CD4-positive, alpha-beta T cell treated with Interleukin-17A for 4 hours (primary cell): ENCODE measurements around the gene PLA2G6.

ENCODE experiments used
- DNase-seq: peaks from one replicate; pipeline ENCODE4 v3.0.0-alpha.2; 2020; ENCODE audit warnings: mixed read lengths

The PLA2G6 gene, protein sequence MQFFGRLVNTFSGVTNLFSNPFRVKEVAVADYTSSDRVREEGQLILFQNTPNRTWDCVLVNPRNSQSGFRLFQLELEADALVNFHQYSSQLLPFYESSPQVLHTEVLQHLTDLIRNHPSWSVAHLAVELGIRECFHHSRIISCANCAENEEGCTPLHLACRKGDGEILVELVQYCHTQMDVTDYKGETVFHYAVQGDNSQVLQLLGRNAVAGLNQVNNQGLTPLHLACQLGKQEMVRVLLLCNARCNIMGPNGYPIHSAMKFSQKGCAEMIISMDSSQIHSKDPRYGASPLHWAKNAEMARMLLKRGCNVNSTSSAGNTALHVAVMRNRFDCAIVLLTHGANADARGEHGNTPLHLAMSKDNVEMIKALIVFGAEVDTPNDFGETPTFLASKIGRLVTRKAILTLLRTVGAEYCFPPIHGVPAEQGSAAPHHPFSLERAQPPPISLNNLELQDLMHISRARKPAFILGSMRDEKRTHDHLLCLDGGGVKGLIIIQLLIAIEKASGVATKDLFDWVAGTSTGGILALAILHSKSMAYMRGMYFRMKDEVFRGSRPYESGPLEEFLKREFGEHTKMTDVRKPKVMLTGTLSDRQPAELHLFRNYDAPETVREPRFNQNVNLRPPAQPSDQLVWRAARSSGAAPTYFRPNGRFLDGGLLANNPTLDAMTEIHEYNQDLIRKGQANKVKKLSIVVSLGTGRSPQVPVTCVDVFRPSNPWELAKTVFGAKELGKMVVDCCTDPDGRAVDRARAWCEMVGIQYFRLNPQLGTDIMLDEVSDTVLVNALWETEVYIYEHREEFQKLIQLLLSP

DNA sequence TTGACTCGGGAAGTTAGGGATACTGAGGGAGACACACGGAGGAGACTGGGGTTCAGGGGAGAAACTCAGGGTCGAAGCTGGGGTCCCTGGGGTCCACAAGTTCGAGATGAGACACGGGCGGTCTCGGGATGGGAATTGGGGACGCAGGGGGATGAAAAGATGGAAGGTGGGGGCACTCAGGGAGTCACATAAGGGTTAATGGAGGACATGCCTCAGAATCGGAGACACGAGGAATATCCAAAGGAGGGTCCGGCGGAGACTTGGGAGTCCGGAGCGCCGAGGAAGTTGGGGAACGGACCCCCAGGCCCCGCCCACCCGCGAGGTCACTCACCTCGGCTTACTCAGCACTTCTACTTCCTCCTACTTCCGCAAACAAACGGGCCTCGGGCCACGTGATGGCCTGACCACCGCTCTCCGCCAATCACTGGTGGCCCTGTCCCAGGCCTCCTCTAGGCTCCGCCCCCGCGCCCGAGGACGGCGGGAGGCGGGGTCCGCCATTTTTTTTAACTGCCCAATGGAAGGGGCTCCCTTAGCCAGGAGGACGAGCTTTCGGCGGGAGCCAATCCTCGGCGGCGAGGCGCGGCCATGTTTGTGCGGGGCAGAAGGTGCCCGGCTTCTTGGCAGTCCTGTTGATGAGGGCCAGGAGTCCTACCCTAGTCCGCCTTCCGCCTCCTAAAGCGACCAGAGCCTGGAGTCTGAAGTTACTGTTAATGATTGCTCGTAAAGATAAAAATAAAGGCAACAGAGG is at the start of gene PLA2G6:
Gene PLA2G6, minus strand, starts transcription at position 378 of the 748 bp plus-strand sequence. CDS start 12,404 bp downstream, outside the sequence.
- DNase-seq: peak; percentile 97

DNA sequence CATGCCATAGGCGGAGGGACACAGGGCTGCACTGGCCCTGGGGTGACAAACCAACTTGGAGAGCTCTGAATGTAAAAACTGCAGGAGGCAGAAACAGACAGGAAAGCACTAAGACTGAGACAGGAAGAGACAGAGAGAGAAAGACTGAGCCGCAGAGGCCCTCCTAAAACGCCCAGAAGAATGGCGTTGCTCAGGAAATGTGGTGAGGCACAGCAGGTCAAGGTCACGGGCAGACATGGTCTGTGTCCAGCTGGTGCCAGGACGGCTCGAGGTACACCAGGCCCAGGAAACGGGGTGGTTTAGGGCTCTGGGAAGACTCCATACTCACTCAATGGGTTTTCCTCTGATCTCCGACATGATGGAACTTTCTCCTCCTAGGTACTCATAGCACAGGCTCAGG is 49.3 kb upstream of the PLA2G6 start:
- DNase-seq: no peak

DNA sequence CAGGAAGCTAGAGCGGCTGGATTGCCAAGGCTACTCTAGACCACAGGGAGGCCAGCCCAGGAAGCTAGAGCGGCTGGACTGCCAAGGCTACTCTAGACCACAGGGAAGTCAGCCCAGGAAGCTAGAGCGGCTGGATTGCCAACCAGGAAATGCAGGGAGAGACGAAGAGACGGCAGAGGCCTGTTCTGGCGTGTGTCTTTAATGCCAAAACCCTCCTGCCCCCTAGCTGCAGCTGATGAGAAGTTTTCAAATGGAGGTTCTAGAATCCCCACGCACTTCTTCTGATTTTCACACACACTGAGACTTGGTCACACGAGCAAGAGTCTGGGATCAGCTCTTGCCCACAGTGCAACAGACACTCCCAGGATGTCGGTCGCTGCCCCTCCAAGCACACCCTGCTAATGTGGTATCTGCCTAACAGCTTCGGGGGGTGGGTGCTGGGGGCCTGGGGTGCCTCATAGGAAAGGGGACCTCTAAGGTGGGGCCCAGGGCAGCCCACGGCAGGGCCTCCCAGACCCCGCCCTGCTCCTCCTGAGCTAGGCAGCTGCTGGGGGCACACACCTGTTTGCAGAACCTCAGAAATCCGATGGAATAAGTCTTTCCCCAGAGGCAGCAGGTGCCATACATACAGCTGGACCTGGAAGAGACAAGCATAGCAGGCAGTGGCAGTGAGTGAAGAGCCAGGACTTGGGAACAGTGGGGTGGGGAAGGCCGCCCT is 48.6 kb upstream of the PLA2G6 start:
- DNase-seq: peak; percentile 52

DNA sequence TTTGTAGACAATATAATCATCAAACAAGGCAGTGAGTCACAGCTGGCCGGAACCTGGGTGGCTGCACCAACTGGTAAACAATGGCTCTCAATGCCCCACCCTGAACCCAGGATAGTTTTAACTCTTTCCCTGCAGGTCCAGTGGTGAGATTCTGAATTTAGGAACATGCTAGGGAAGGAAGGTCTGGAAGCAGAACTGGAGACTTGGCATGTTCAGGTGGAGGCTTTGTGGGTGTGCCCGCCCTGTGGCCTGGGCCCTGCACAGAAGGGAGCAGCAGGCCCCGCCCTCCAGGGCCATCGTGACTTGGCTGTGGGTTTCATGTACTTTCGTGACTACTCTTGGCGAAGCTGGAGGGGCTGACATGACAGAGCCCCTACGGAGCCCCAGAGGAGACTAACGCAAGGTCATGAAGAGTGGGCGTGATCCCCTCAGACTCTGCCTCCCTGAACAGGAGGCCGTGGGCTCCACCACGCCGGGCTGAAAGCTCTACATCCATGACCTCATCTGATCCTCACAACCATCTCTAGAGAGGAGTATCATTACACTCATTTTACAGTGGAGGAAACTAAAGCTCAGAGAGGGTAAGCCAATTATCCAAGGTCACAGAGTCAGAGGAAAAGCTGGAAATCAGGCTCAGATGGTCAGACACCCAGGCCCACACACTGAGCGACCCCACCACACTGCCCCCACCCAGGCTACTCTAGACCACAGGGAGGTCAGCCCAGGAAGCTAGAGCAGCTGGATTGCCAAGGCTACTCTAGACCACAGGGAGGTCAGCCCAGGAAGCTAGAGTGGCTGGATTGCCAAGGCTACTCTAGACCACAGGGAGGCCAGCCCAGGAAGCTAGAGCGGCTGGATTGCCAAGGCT is 47.5 kb upstream of the PLA2G6 start:
- peak; percentile 37 for DNase-seq

DNA sequence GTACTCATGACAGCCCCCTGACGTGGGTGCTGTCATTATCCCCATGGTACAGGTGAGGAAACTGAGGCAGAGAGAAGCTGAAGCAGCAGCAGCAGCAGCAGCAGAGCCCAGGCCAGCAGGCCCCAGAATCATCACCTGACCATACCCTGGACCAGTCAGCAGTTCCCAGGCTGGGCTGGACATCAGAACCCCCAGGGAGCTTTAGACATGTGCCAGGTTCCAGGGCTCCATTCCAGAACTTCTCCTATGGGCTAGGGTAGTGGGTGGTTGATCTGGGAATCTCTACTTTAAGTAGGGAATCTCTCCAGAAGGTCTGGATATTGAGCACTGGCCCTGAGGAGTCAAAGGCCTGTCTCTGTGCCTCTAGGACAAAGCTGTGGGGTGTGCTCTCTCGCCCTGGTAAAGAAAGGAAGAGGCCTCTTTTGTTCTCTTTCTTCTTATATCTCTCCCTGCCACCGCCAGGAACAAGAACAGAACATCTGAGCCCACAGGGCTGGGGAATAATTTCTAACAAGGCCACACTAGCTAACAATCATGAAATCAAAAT is 46.8 kb upstream of the PLA2G6 start:
- no peak for DNase-seq

DNA sequence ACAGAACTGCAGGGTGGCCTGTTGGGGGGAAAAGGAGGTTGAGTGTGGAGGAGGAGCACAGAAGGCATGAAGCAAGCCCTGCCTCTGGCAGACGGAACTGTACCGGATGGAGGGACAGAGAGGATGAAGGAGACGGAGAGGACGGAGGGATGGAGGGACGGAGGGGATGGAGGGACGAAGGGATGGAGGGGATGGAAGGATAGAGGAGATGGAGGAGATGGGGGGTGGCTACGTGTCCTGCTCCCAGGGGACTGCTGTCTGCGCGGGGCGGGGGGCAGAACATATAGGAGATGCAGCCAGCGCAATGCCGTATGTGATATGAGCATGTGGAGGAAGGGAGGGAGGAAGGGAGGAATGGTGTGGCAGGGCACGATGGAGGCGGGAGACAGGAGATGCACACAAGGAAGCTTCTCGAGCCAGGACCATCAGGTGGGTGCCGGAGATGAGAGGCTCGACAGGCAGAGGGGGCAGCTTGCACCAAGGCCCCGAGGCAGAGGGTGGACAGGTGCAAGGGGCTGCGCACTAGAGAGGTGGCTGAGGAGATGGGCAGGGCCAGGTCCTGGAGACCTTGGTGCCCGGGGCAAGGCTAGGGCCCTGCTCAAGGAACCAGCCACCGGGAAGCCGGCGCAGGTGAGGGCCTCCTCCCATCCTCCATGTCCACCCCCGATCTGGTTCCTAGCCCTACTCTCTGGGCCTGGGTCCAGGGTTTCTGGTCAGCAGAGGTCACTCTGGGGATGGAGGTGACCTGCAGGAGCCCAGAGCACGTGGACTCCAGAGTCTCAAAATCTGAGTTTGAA is 45.4 kb upstream of the PLA2G6 start:
- no peak for DNase-seq

DNA sequence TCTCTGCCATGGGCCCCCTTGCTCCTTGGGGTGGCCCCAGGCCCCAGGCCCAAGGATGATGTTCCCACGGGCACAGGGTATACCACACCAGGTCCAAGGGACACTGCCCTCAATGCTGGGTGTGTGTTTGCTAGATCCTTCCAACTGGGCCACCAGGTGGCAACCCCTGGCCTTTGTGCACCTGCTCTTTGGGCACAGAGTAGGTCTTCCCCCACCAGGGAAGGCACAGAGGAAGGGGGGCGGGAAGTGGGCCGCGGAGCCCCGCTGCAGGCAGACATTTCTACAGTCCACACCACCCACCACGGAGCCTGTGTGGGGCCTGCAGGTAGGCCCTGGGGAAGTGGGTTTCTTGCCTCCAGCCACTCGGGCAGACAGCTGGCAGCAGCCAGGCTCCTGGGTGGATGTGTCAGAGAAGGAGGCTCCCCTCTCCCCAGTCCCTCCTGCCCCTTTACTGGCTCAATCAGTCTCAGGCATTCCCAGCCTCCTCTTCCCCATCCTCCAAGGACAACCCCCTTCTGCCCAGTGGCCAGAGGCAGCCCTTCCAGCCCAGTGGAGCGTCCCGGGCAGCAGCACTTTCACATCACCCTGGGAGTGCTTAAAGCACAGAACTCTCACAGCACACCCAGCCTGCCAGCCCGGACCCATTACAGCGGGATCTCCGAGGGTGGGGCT is 41.8 kb upstream of the PLA2G6 start:
- no peak for DNase-seq

DNA sequence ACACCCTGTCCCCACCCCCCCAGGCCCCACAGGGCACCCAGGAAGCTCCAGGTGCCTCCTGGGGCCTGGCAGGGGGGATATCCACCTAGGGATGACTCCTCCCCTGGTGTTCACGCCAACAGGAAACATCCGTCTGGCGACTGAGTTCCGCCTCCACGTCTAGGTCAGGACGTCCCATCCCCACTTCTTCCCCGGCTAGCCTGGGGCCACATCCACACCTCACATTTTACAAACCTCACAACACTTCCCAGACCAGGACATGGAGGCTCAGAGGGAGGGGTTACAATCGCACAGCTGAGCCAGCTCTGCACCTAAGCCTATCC is 41.1 kb upstream of the PLA2G6 start:
- no peak for DNase-seq

DNA sequence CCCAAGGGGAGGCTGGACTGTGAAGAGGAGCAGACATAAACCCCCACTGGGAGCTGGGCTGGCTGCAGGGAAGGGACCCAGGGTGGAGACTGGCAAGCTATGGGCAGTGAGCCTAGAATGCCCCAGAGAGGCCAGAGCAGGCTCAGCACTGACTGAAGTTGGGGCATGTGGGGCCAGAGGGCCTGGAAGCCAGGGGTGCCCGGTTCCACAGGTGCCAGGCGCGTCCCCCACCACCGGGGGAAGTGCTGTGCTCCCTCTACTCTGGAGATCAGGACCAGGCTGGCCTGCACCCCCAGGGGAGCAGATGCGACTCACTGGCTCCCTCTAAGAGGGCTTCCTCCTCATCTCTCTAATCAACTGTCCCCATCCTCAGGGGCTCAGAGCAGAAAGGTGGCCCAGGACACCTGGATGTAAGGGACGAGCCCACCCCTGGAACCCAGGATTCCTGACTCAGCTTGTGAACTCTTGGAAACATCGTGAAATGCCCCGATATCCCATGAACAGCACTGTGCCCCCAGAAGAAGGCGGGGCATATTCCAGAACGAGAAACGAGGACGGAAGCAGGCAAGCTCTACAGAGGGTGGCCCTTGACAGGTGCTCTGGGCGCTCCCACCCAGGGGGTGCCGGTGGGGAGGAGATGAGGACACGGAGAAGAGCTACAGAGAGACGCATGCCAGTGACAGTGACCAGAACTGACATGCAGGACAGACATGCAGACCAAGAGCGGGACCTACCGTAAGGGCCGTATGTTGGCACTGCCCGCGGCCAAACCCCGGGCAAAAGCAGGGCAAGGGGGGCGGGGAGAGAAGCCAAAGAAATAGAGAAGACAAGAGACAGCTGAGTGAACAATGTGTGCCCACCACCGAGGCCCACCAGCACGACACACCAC is 40.5 kb upstream of the PLA2G6 start:
- DNase-seq: no peak

DNA sequence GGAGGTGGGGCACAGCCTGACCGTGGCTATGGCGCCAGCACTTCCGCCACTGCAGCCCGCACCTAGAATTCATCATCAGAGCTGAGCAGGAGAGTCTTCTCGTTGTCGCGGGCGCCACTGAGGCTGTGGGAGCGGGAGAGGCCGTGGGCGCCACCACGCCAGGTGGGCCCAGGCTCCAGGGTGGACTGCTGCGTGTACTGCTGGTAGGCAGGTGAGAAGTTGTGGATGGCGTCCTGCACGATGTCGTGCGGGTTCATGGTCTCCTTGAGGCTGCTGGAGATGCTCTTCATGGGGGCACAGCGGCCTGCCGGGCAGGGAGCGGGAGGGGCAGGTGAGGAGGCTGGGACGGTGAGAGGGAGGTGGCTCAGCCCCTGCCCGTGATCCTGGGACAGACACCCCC is 39.8 kb upstream of the PLA2G6 start:
- no peak for DNase-seq

DNA sequence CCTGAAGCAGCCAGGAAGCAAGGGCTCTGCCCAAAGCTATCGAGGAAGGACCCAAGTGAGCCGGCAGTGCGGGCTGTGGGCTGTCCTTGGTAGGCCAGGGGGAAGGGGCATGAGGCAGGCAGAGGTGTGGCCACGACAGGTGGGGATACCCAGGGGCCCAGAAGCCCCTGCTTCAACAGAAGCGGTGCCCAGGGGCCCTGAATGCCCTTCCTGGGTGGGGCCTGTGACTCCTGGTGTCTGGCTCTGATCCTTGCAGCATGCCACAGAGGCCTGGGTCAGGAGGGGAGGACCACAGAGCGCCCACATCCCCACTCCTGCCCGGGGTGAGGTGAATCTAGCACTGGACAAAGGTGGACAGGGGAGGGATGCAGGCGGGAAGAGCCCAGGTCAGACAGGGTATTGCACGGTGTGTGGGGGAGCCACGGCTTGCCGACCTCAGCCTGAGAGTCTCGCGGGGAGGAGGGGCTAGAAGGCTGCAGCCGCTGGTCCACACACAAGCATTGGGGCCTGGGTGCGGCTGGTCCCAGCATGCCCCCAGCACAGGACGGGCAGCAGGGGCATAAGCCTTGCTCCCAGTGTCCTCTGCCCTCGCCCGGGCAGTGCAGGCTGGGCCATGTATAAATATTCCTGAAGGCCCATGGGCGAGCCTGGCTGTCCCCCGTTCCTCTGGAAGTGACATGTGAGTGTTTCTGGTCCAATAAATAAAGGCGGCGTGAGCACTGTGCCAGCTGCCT is 39.2 kb upstream of the PLA2G6 start:
- no peak for DNase-seq

DNA sequence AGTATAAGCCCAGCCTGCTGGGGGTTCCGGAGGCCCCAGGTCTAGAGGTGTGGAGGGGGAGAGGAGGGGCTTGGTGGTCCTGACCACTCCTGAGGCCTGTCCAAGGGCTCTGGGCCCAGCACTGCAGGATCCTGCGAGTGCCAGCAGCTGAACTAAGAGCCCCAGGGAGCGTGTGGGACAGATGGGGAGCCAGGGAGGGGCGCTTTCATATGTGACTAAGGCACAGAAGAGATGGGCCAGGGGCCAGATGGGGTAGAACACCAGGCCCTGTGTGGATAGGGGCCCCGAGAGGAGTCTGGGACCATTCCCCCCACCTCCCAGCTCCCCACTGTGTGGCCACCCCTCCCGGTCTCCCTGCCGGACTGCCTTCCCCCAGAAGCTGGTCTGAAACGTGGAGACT is 38.5 kb upstream of the PLA2G6 start:
- no peak for DNase-seq

DNA sequence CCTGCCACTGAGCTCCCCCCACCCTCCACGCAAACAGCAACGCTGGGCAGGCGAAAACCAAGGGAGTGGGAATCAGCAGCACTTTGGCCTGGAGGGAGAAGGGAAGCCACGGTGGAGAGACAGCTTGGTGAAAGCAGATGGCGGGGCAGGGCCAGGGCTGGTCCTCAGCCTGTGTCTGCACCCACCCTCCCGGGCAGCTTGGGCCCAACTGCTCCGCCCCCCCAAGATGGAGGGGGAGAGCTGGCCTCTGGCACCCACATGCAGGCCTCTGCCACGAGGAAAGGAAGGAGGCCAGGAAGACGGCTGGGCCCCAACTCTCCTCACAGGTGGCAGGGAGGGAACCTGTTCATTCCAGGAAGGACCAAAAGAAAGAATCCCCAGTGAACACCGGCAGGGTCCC is 38.0 kb upstream of the PLA2G6 start:
- no peak for DNase-seq

DNA sequence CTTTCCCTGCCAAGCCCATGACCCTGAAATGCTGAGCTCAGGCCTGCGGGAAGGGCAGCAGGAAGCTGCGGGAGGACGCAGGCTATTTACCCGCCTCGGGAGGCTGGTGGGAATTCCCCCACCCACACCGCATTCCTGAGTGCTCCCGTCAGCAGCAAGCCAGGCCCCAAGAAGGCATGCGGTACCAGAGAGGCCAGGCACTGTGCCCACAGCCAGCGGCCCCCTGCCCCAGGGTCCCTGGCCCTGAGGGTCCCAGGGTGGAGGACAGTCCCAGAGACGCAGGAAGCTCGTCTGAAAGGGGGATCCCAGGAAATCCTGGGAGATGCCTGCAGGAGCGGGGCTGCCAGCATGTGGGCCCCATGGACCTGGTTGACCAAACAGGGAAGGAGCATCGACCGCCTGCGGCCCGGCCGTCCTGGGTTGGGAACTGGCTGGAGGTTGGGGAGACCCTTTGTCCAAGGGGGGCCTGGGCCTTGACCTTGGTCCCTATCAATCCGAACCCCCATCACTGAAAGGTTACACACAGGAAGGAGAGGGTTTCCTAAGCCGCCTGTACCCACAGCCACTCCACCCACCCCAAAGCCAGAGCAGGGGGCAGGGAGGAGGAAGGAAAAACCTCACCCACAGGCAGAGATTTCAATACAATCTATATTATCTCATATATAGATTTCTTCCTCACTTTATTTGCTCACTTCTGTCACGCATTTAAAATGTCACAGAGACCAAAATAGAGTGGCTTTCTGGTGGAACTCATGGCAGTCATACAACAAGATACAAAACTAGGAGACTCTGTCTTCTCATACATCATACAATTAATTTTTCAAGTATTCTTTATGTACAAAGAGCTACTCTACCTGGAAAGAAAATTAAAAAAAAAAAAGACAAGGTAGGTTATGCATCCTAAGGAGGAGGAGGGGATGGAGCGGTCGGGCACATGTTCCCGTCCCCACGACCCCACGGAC is 37.3 kb upstream of the PLA2G6 start:
- DNase-seq: peak; percentile 33

DNA sequence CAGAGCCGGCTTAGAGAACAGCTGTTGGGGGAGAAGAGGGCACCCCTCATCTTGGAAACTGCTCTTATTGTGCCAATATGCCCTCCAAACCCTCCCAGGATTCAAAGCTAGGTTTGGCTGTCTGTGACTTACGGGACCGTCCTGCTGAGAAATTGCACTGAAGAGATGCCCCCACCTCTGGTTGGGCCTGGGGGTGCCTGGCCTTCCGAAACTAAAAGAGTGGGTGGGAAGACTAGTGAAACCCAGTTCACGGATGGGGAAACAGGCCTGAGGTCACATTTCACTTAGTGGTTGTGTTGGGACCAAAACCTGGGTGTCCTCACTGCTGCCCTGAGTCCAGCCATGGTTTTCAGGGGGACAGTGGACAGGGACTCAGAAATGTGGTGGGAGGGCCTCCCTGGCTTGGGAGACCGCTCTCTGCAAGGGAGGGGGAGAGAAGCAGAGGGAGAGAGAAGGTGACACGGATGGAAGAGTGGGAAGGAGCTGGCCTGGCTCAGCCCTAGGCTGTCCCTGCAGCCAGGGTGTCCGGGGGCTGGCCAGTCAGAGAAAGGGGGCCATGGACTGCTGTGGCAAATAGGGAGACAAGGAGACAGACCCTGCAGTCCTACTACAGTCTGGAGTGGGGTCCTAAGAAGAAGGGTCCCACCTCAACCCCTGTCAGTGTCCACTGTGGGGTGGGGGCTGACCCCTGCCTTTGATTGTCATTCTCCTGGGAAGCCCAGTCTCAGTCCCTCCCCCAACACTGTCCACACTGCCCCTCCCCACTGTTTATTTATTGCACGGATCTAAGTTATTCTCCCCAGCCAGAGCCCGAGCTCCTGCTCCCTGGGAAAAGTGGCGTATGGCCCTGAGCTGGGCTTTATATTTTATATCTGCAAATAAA is 33.8 kb upstream of the PLA2G6 start:
- DNase-seq: no peak
